Astrocyte (in vitro differentiated cells and primary cell): ENCODE data around the gene ENTPD3.

ENCODE experiments used
- CTCF ChIP-seq: IDR thresholded peaks from 2 replicates; pipeline ENCODE4 v1.5.1; 2011; ENCODE audit warnings: low read depth, mild to moderate bottlenecking, inconsistent platforms, low read length, moderate library complexity; ENCODE audit not compliant: insufficient read depth
- EZH2 ChIP-seq: IDR thresholded peaks from 2 replicates; pipeline ENCODE4 v1.6.1; 2012; ENCODE audit warnings: mild to moderate bottlenecking, low read length, inconsistent platforms; ENCODE audit not compliant: insufficient read depth

DNA sequence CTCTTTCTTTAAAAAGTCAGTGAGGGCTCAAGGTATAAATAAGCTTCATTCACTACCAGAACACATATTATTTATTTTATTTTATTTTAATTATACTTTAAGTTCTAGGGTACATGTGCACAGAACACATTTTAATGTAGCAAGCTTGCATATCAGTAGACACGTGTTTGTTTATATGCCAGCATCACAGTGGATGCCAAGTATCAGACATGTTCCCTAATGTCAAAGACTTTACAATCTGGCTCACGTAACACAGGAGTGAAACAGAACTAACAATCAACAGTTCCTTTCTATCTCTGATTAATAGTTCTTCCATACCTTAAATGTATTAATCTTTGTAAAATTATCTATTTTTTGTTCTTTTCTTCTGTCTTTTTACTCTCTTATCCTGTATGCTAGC lies 23.3 kb upstream of the ENTPD3 start:
- no peak for TF ChIP-seq CTCF
- TF ChIP-seq EZH2: no peak
